A673 (cell line): ENCODE data around the gene SIRPB2. TPM values are rescaled to one million over a fixed set of nuclear protein-coding genes. Genes with fewer than 3 reads are reported as not detected.

Source experiments
- BruUV-seq: library from RNA; stranded (reverse); fragments of 400-500 nt; replicated peaks from 2 replicates; lab custom pipeline; 2021; lab: Mats Ljungman, UMichigan
- CTCF ChIA-PET: fragments of 300-600 bp; sonication (Branson Sonifier 250); formaldehyde crosslinking; loops from one replicate; lab custom pipeline; 2022; ENCODE audit warnings: antibody characterized with exemption; lab: Charles Lee
- POLR2A ChIA-PET: fragments of 300-600 bp; sonication (Branson Sonifier 250); formaldehyde crosslinking; loops from one replicate; lab custom pipeline; 2022; ENCODE audit warnings: antibody characterized with exemption; ENCODE audit not compliant: low non-redundant PET; lab: Charles Lee
- DNase-seq: peaks from one replicate; pipeline ENCODE4 v3.0.0-alpha.2; 2015; ENCODE audit warnings: low spot score
- H3K27ac ChIP-seq: fragments of 200-600 bp; sonication (generic); 2 replicates; pipeline ENCODE4 v1.5.1; 2016; ENCODE audit warnings: mixed run types, low read depth, mild to moderate bottlenecking, mixed read lengths, antibody characterized with exemption, low read length; ENCODE audit not compliant: poor library complexity, severe bottlenecking
- H3K27me3 ChIP-seq: fragments of 200-600 bp; sonication (generic); replicated peaks from 2 replicates; pipeline ENCODE4 v1.6.1; 2017; ENCODE audit warnings: mixed run types, low read depth, mild to moderate bottlenecking, mixed read lengths, antibody characterized with exemption, low read length; ENCODE audit not compliant: insufficient read depth, poor library complexity
- H3K36me3 ChIP-seq: fragments of 200-600 bp; sonication (generic); 2 replicates; pipeline ENCODE4 v1.6.1; 2016; ENCODE audit warnings: mixed run types, mild to moderate bottlenecking, mixed read lengths, antibody characterized with exemption, low read length; ENCODE audit not compliant: insufficient read depth, poor library complexity, severe bottlenecking
- H3K4me1 ChIP-seq: fragments of 200-600 bp; sonication (generic); 2 replicates; pipeline ENCODE4 v1.6.1; 2017; ENCODE audit warnings: mixed run types, mild to moderate bottlenecking, mixed read lengths, antibody characterized with exemption, low read length; ENCODE audit not compliant: insufficient read depth, poor library complexity, severe bottlenecking
- H3K4me3 ChIP-seq: fragments of 200-600 bp; sonication (generic); 2 replicates; pipeline ENCODE4 v1.5.1; 2016; ENCODE audit warnings: low read depth, mixed run types, mild to moderate bottlenecking, mixed read lengths, low read length; ENCODE audit not compliant: poor library complexity, severe bottlenecking
- H3K9me3 ChIP-seq: fragments of 200-600 bp; sonication (generic); 2 replicates; pipeline ENCODE4 v1.6.1; 2016; ENCODE audit warnings: mixed run types, low read depth, mild to moderate bottlenecking, mixed read lengths, antibody characterized with exemption, low read length; ENCODE audit not compliant: poor library complexity, severe bottlenecking
- CTCF ChIP-seq: fragments of 300-800, 200-600 bp; sonication (generic); conservative IDR thresholded peaks from 2 replicates; pipeline ENCODE4 v1.5.1; 2017; ENCODE audit warnings: low read depth, mild to moderate bottlenecking, antibody characterized with exemption, low read length, moderate library complexity, mixed read lengths
- EZH2 ChIP-seq: fragments of 200-600 bp; sonication (generic); IDR thresholded peaks from 2 replicates; pipeline ENCODE4 v1.6.1; 2017; ENCODE audit warnings: borderline replicate concordance, low read depth, mild to moderate bottlenecking, mixed read lengths, antibody characterized with exemption, low read length; ENCODE audit not compliant: poor library complexity, severe bottlenecking
- intact Hi-C: fragments of 100-400 bp; cut with micrococcal nuclease; formaldehyde crosslinking; loops from one replicate; pipeline ENCODE4 v1.10.0; 2022; ENCODE audit not compliant: unreplicated experiment
- total RNA-seq: library from RNA; stranded (reverse); gene quantifications from 2 replicates; pipeline ENCODE4 v1.2.3, GENCODE V29; 2021

SIRPB2 gene
- total RNA-seq, 1 experiment from 2014 or later, result 3.1 TPM

- intact Hi-C loops, result no loop called here
- BruUV-seq, result no TSS peak
- ChIA-PET CTCF (no interaction called here), POLR2A (no interaction called here)
- Histone ChIP-seq H3K9me3 (no peaks in the 10 kb centered on the region), H3K4me1 (no peaks in the 10 kb centered on the region), H3K4me3 (no peak overlapping the region), H3K27me3 (no peaks in the 10 kb centered on the region), H3K27ac (no peak overlapping the region), H3K36me3 (no peaks in the 10 kb centered on the region)
- TF ChIP-seq EZH2, result no peak
- no peak for TF ChIP-seq CTCF
- DNase-seq, result no peak
Measured at GRCh38 chr20:1537731-1538058, 46.5 kb upstream of the SIRPB2 start.

GRCh38 chr20:1536893-1537730, 45.9 kb upstream of the SIRPB2 start:
- H3K4me3 ChIP-seq, result no peak overlapping the region
- CTCF ChIA-PET, result no interaction called here
- intact Hi-C loops, result no loop called here
- no TSS peak for BruUV-seq
- no peaks in the 10 kb centered on the region for H3K27me3 ChIP-seq
- no peaks in the 10 kb centered on the region for H3K36me3 ChIP-seq
- no peak for DNase-seq
- POLR2A ChIA-PET, result no interaction called here
- no peak for TF ChIP-seq CTCF
- TF ChIP-seq EZH2, result no peak
- H3K9me3 ChIP-seq, result no peaks in the 10 kb centered on the region
- no peak overlapping the region for H3K27ac ChIP-seq
- no peaks in the 10 kb centered on the region for H3K4me1 ChIP-seq

- Histone ChIP-seq H3K4me3 (no peak overlapping the region), H3K4me1 (no peaks in the 10 kb centered on the region), H3K9me3 (no peaks in the 10 kb centered on the region), H3K27ac (no peak overlapping the region), H3K27me3 (no peaks in the 10 kb centered on the region), H3K36me3 (no peaks in the 10 kb centered on the region)
- CTCF ChIA-PET, result no interaction called here
- no peak for TF ChIP-seq EZH2
- TF ChIP-seq CTCF, result no peak
- POLR2A ChIA-PET, result no interaction called here
- DNase-seq, result no peak
- intact Hi-C loops, result no loop called here
- BruUV-seq, result no TSS peak
Measured at GRCh38 chr20:1535420-1536175, 44.4 kb upstream of the SIRPB2 start.
